HG03520 (cell line): Measurements from ENCODE around the gene MEX3D.
"Not testable (repeated sequence)": the region's sequence is repeated elsewhere in the genome, so short reads cannot be mapped to it uniquely, and the experiment has no call there.

ENCODE experiments used
- ATAC-seq: cut with Tn5 transposase; IDR thresholded peaks from one replicate; pipeline ENCODE4 v1.9.1; 2021; ENCODE audit warnings: mild to moderate bottlenecking, moderate library complexity; ENCODE audit not compliant: unreplicated experiment

MEX3D gene

DNA sequence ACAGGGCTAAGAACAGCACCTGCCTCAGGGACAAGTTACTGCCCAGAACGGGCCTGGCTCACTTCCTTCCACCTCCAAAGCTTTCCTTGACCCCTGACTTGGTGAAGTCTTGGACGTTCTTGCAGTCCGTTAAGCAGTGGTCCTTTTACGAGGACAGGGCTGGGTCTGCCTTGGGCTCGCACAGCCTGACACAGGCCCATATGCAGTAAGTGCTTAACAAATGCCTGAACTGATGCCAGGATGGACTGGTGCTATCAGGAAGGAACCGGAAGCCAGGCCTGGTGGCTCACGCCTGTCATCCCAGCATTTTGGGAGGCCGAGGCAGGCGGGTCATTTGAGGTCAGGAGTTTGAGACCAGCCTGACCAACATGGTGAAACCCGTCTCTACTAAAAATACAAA lies 46.1 kb downstream of the MEX3D start:
- no peak for ATAC-seq

DNA sequence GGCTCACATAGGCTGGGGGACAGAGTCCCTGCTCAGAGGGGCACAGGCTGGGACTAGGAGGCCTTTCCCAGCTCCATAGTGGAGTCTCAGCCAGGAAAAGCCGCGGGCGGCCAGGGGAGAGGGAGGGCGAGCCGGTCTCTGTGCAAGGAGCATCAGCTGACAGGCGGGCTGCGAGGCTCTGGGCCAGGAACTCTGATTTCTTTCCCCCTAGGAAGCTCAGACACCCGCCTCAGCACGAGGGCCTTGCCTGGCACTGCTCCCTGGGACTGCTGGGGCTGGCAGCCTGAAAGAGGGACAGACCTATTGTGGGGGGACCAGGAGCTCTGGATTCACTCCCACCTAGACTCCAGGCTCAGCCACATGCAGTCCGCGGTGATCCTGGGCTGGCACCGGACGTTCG lies 46.5 kb downstream of the MEX3D start:
- no peak for ATAC-seq

DNA sequence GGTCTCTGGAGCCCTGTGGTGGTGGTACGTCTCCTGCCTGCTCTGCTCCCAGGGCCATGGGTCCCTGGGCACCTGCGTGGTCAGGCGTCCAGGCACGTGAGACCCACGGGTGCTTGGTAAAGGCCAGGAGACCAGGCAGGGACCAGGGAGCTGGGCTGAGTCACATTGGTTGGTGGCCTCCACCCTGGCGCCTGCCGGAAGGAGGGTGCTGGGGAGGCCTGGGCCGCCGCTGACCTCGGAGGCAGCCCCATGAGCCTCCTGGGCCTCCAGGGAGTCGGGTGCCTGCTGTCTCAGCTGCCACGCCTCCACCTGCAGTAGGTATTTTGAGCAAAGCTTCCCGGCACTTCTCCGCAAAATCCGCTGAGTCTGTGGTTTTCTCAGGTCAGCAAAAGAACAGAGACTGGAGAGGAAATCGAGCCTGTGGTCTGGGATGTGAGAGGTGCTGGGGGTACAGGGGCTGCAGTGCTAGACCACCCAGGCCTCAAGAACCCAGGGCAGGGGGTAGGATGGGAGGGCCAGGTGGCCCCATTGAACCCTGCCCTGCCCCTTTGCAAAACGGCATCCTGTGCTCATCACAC lies 47.8 kb downstream of the MEX3D start:
- ATAC-seq = no peak

DNA sequence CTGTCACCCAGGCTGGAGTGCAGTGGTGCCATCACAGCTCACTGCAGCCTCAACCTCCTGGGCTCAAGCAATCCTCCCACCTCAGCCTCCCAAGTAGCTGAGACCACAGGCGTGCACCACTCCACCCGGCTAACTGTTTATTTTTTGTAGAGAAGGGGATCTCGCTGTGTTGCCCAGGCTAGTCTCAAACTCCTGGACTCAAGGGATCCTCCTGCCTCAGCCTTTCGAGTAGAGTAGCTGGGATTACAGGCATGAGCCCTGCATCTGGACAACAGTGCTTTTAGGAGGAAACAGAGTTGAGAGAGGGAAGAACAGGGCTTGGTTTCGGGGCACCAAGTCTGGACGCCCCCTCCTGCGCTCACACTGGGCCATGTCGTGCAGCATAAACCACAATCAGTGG lies 48.3 kb downstream of the MEX3D start:
- not testable (repeated sequence) for ATAC-seq

DNA sequence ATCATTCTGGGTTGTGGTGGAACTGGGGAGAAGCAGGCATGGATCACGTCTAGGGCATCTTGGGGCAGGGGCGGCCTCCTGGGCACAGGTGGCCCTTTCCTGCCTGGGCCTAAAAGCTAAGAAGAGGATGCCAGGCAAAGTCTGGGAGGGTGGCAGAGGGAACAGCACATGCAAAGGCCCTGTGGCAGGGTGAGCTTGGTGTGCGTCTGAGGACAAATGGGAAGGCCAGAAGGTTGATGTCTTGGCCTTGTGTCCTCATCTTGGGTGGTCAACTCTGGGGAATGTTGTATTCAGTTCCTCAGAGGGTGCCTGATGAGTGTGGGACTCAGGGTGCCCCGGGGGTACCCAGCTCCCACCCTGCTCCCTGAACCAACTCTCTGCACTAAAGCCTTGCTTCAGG lies 49.7 kb downstream of the MEX3D start:
- no peak for ATAC-seq

DNA sequence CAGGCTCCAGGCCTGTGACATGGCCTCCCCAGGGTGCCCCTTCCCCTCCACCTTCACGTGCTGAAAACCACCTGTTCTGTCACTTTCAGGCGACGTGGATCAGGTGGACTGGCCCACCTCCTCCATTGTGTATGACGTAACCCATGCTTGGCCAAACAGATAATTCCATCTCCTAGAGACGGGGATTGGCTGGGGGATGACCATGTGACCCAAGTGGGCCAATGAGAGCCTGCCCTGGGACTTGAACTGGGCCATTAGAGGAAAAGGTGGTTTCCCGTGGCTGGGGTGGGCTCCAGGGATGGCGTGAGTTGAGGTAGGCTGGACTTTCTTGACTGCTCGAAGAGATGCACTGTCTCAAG lies 51.8 kb downstream of the MEX3D start:
- no peak for ATAC-seq

DNA sequence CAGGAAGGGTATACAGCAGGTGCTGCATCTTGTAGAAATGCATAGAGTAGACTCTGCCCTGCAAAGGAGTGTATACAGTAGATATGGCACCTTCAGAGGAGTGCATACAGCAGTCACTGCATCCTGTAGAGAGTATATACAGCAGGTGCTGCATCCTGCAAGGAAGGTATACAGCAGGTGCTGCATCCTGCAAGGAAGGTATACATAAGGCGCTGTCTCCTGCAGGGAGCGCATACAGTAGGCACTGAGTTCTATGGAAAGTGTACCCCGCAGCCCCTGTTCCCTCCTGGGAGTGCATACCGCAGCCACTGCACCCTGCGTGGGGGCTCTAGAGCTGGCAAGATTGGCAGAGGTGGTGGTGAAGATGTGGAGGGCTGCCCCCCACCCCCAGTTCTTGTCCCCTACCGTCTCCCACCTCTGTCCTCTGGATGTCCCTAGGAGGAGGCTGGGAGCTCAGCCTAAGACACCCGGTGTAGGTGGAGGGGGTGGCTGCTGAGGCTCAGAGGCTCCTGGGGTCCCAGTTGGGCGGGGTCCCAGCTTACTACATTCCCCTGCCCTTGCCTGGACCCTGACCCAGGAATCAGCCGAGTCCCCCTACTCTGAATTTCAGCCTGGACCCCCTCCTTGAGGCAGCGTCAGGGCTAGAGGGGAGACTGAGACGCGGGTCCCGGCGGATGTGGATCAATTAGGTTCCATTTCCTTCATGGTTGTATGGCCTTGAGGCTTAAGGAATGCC lies 53.0 kb downstream of the MEX3D start:
- ATAC-seq = no peak

DNA sequence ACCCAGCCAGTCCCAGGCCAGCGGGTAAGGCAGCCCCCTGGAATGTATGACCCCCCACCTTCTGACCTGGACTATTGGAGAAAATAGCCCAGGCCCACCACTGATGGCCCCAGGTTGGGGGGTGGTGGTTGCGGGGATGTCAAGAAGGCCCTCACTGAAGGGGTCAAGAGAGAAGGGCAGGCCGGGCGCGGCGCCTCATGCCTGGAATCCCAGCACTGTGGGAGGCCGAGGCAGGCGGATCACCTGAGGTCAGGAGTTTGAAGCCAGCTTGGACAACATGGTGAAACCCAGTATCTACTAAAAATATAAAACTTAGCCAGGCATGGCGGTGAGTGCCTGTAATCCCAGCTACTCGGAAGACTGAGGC lies 53.8 kb downstream of the MEX3D start:
- ATAC-seq = no peak

DNA sequence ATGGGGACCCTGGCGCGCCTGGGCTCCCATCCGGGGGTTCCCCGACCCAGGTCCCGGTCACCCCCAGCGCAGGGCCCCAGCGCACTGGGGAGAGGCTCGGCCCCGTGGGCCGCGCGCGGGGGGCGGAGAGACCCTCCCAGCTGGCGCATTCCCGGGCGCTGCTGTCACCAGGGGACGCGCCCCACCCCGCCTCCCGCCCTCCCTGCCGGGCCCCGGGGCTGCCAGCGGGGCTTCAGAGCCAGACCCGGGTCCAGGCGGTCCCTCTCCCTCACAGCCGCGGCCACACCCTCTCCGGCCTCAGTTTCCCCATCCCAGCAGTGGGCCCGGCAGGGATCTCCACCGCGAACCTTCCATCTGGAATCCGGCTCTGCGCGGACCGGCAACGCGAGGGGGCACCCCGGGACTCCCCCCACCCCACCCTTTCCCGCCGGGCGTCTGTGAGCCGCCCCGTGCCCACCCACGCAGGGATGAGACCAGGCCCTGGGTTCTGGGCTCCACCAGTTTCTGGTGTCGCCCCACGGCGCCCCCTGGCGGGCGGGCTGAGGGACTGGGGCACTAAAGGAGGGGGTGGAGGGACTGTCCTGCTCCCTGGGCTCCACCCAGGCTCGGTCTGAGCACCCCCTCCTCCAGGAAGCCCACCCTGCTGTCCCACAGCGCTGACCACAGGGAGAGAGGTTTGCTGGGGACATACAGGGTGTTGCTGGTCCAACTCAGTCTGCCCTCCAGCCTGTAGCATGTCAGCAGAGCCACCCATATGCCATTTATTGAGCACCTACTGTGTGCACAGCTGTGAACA lies 54.4 kb downstream of the MEX3D start:
- ATAC-seq = no peak

DNA sequence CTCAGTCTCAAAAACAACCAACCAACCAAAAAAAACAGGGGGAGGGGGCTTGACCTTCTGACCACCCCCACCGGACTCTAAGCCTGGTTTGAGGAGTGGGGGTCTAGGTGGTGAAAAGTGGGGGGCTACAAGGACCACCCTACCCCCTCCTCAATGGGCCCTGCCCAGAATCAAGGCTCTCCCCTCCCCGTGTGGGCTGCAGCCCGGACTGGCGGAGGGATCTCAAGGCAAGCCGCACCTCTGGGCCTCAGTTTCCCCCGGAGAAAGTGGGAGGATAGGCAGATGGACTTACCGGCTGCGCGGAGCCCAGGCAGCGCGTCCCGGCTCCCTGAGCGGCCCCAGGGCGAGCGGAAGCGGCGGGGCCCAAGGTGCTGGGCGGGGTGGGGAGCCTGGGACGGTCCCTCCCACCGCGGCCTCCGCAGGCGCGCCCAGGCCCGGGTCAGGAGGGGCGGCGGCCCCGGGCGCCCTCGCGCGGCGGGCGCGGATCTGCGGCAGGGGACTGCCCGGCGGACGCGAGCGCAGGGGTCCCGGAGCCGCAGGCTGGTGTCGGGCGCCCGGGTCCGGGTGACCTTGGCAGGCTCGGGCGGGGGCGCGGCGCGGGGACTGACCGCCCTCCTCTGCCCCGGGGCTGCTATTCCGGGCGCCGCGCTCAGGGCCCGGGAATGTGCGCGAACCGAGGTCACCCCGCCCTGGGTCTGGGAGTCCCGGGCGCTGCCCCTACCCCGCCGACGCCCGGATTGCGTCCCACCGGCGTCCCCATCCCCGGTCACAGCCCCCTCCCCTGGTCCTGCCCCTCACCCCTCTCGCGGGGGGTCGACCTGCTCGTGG lies 55.2 kb downstream of the MEX3D start, which contains the start of gene ADAMTSL5:
ADAMTSL5 (minus strand) TSS at position 349 of the 828 bp plus-strand sequence. CDS start 2,076 bp downstream, outside the sequence.
- no peak for ATAC-seq

DNA sequence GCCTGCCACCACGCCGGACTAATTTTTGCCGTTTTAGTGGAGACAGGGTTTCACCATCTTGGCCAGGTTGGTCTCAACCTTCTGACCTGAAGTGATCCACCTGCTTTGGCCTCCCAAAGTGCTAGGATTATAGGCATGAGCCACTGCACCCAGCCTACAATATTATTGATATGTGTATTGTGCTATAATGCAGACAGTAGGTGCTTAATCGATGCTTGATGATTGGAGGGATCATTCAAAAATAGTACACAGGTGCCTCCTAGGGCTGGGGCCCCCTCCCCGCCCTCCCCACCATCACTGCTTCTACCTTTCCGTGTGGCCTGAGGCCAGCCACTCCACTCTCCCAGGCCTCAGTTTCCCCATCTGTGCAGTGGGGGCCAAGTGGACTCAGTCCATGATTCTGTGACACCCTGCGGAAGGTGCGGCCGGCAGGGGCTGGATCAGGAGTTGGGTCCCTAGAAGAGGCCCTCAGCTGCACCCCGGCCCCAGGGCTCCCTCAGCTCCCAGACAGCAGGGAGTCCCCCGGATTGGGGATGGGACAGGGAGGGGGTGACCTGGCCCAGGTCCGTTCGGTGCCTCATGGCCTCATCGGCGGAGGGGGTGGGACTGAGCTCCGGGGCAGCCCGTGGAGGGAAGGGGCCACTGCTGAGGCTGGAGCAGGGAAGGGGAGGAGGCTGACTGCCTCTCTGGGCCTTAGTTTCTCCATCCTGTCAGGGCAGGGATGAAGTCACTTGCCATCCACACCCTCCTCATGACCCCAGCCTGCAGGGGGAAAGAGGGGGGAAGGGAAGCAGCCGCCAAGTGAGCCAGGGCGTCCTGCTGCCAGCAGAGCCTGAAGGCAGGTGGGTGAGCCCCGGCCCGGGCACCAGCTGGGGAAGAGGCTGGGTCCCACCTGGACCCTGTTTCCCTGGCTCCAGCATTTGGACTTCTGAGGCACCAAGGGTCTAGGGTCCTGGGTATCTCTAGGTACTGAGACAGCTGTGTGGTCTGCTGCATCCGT lies 56.5 kb downstream of the MEX3D start:
- ATAC-seq = no peak

DNA sequence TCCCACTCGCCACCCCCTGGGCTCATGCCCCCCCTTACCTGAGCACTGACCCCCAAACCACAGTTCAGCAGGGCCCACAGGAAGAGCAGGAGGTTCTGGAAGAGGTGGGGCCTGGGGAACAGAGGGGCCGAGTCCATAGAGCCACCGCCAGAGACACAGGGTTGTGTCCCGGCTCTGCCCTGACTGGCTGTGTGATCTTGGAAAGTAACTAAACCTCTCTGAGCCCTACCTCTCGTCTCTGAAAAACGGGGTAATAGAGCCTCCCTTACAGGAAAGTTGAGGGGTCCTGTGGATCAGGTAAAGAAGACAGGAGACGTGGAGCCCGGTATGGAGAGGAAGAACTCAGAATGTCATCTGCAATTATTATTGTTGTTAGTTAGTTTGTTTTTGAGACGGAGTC lies 57.3 kb downstream of the MEX3D start:
- ATAC-seq = no peak

DNA sequence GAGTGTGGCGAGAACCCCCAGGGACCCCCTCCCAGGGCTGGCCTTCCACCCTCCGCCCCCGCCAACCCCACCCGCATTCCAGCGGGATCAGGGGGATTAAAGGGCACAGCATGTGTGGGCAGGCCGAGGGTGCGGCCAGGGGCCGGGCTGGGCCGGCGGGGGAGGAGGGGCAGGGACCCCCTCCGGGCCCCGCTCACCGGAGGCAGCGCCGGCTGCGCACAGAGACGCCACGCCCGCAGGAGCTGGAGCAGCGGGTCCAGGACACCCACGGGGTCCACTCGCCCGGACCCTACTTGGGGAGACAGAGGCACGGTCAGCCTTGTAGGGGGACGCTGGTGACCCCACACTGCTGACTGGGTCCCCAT lies 57.7 kb downstream of the MEX3D start:
- ATAC-seq = no peak

DNA sequence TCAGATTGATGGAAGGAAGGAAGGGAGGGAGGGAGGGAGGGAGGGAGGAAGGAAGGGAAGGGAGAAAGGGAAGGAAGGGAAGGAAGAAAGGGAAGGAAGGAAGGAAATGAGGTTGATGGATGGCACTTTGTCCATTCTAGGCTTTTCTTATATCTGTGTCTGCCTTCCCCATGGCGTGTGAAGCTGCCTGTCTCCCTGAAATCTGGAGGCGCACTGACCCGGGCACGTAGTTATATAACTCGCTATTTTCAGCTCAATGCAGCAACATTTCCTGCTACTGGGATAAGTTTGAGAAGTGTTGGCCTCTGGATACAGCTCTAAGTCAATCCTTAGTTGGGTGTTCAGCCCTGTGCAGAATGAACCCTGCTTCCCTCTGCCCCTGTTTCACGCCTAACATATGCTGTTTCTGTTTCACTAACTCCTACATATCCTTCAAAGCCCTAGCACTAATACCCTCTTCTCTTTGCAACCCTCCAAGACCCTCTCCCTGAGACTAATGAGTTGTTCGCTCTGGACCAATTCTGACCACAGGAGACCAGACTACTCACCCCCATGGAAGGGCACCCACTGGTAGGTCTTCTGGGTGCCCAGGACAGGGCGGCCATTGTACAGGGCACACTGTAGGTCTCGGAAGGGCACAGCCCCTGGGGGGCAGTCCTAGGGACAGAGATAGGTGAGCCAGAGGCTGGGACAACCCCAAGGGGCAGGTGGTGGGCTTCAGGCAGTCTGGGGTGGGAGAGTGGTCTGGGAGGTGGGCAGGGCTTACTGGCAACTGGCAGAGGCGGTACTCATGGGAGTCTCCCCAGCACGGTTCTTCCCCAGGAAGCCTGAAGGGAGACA lies 58.3 kb downstream of the MEX3D start:
- ATAC-seq = no peak

DNA sequence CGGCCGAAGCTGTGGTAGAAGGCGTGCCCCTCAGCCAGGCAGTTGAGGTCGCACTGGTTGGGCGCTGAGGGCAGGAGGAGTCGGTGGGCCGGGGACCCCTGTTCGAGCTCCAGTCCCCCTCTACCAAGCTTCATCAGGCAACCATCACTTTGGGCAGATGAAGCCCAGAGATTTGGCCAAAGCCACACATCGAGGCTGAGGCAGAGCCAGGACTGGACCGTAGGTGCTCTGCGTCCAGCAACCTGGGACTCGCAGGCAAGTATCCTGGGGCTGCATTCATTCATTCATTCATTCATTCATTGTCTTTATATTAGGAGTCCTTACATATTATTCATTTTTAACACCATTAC lies 59.6 kb downstream of the MEX3D start:
- ATAC-seq = no peak

DNA sequence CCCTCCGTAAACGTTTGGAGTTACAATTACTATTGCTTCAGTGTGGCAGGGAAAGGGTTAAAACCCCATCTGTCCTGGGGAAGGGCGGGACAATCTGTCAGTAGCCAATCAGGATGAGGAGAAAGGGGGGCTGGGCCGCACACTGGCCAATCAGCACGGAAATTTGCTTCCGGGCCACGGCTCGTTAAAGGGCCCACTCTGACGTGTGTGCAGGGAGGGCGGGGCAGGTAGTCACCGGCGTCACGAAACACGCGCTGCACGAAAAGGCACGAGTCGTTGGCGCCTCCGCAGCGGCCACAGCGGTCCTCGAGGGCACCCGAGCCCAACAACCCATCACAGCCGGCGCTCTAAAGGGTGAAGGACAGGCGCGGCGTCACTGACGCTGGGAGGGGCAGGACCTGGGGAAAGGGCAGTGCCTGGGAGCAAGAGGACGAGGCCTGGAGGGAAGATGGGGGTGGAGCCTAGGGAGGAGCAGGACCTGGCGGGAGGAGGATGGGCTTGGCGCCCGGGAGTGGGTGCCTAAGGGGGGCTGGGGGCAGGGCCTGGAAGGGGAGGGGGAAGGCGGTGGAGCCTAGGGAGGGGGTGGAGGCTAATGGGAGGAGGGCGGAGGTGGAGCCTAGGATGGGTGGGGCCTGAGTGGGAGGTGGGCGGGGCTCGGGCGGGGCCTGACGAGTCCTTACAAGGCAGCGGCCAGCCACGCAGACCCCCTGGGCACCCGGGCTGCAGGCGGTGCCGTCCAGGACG lies 60.2 kb downstream of the MEX3D start:
- ATAC-seq = no peak

DNA sequence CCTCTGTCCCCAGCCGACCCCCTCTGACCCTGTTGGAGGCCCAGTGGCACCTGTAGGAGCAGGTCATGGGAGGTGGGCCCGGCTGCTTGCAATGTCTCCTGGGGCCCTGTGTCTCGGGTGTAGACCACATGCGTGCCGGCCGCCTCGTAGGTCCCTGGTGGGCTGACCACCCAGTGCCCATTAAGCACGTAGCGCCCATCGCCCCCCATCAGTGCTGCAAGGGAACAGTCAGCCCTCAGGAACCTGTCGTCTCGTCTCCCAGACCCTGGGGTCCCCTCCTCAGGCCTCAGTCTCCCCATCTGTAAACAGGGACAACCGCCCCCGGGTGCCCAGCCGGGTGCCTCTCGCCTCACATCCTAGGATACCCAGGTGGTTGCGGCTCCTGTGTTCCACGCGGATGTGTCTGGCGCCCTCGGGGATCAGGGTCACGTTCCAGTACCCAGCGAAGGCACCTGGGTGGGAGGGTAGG lies 60.9 kb downstream of the MEX3D start:
- no peak for ATAC-seq
